Kidney (tissue), 14 donors: ENCODE data around the gene ZNF189. TPM values are rescaled to one million over a fixed set of nuclear protein-coding genes. Genes with fewer than 3 reads are reported as not detected.

ENCODE experiments used
- DNase-seq, 5 donors: peaks; one replicate each; pipeline ENCODE4 v3.0.0-alpha.2; 2013 to 2020
- FAIRE-seq: peaks from 2 replicates; lab custom pipeline; 2012; peaks lifted over from hg19 to GRCh38; lab: Jason Lieb, UNC
- H3K27ac ChIP-seq, 2 donors: one replicate each; pipeline ENCODE4 v1.7.0; 2013; ENCODE audit warnings: low read depth in 2 of 2, low read length in 2 of 2, inconsistent platforms in 1 of 2
- H3K27me3 ChIP-seq: one replicate; pipeline ENCODE4 v1.7.1; 2013; ENCODE audit warnings: low read length, inconsistent platforms; ENCODE audit not compliant: control insufficient read depth, insufficient read depth
- H3K36me3 ChIP-seq, 3 donors: one replicate each; pipeline versions ENCODE4 v1.7.0 to v1.7.1; 2013; ENCODE audit warnings: low read length in 3 of 3, control low read depth in 1 of 3, inconsistent platforms in 1 of 3; ENCODE audit not compliant: insufficient read depth in 3 of 3, control insufficient read depth in 2 of 3
- H3K4me1 ChIP-seq, 3 donors: one replicate each; pipeline versions ENCODE4 v1.7.0 to v1.7.1; 2013; ENCODE audit warnings: low read length in 3 of 3, inconsistent platforms in 1 of 3, low read depth in 1 of 3; ENCODE audit not compliant: control insufficient read depth in 2 of 3, insufficient read depth in 2 of 3
- H3K4me3 ChIP-seq, 3 donors: one replicate each; pipeline versions ENCODE4 v1.7.0 to v1.8.1; 2013; ENCODE audit warnings: low read length in 3 of 3, control low read depth in 1 of 3, inconsistent platforms in 1 of 3
- H3K9ac ChIP-seq, 3 donors: one replicate each; pipeline versions ENCODE4 v1.7.0 to v1.7.1; 2013; ENCODE audit warnings: low read length in 3 of 3, control low read depth in 1 of 3, inconsistent platforms in 1 of 3
- H3K9me3 ChIP-seq, 3 donors: one replicate each; pipeline versions ENCODE4 v1.7.0 to v1.7.1; 2013; ENCODE audit warnings: low read length in 3 of 3, control low read depth in 1 of 3, inconsistent platforms in 1 of 3; ENCODE audit not compliant: control insufficient read depth in 2 of 3, insufficient read depth in 1 of 3
- CTCF ChIP-seq: IDR thresholded peaks from 3 replicates; pipeline ENCODE4 v1.5.1; 2012; ENCODE audit warnings: mild to moderate bottlenecking, moderate library complexity, borderline replicate concordance; ENCODE audit not compliant: insufficient read depth; ENCODE audit errors: extremely low read depth
- intact Hi-C: fragments of 100-400 bp; cut with DNase I; formaldehyde crosslinking; loops from one replicate; pipeline ENCODE4 v1.11.1; 2022
- polyA plus RNA-seq: library from polyadenylated mRNA; stranded (reverse); fragments of 350-450 nt; fragmentation: Illumina TruSeq; extraction: RNeasy Lipid Tissue Mini Kit (QIAGEN cat#74804); gene quantifications from one replicate; pipeline ENCODE4 v1.2.3, GENCODE V29; 2014; ENCODE audit warnings: low read depth, low replicate concordance; ENCODE audit not compliant: insufficient read depth
- total RNA-seq: library from RNA; stranded (reverse); fragmentation: NEBNext Ultra II Directional; extraction: Animal tissue kit (Norgen Biotek cat#: 25700); gene quantifications from one replicate; pipeline ENCODE4 v1.2.1, GENCODE V29; 2021
- donor health status: control.
- donor health status: control.
- donor health status: control.
- donor health status: control.
- donor health status: control.
- donor health status: DM: yes; HTN: yes; CAD: no.
- donor health status: Normal renal cell carcinoma (clear cell type).

ZNF189 gene
- total and polyA plus RNA-seq, 2 donors from 2014 or later = 13.1 to 22.9 TPM

- Histone ChIP-seq H3K36me3 (no peaks in the 10 kb centered on the region), H3K9ac (no peak overlapping the region), H3K4me3 (no peak overlapping the region), H3K27ac (no peak overlapping the region), H3K9me3 (no peaks in the 10 kb centered on the region), H3K27me3 (no peaks in the 10 kb centered on the region), H3K4me1 (no peaks in the 10 kb centered on the region)
- FAIRE-seq (peak; percentile 67), DNase-seq (peak in 3 of 5 donors; percentile 36 to 89 (median 80))
- intact Hi-C loops = no loop called here
- TF ChIP-seq CTCF = peak; percentile 73
Observed at GRCh38 chr9:101458963-101459631, 60.4 kb downstream of the ZNF189 start.

Other genes with a start within 250 kb of the ZNF189 start
- gene BAAT, start 13.8 kb upstream of the ZNF189 start, total RNA-seq = 0.09 TPM
- gene BAAT, start 13.8 kb upstream of the ZNF189 start, polyA plus RNA-seq = 0.15 TPM
- 12.1 TPM for gene MRPL50, start 233 bp upstream of the ZNF189 start, total RNA-seq
- gene MRPL50, start 233 bp upstream of the ZNF189 start, polyA plus RNA-seq = 17.5 TPM
- gene ALDOB, start 36.9 kb downstream of the ZNF189 start, total RNA-seq = 11.0 TPM
- 4,265 TPM for gene ALDOB, start 36.9 kb downstream of the ZNF189 start, polyA plus RNA-seq
- 43.2 TPM for gene RNF20, start 135.0 kb downstream of the ZNF189 start, total RNA-seq
- gene RNF20, start 135.0 kb downstream of the ZNF189 start, polyA plus RNA-seq = 15.8 TPM
- not detected for gene PPP3R2, start 196.1 kb downstream of the ZNF189 start, total RNA-seq
- not detected for gene PPP3R2, start 196.1 kb downstream of the ZNF189 start, polyA plus RNA-seq